Measurements from ENCODE around the gene PNMA8B. TPM values are rescaled to one million over a fixed set of nuclear protein-coding genes. Genes with fewer than 3 reads are reported as not detected.
"Not testable (repeated sequence)": the region's sequence is repeated elsewhere in the genome, so short reads cannot be mapped to it uniquely, and the experiment has no call there.

The PNMA8B gene
- total and polyA plus RNA-seq, 4 donors, result 10.6 to 31.0 (median 24.0) TPM

DNA sequence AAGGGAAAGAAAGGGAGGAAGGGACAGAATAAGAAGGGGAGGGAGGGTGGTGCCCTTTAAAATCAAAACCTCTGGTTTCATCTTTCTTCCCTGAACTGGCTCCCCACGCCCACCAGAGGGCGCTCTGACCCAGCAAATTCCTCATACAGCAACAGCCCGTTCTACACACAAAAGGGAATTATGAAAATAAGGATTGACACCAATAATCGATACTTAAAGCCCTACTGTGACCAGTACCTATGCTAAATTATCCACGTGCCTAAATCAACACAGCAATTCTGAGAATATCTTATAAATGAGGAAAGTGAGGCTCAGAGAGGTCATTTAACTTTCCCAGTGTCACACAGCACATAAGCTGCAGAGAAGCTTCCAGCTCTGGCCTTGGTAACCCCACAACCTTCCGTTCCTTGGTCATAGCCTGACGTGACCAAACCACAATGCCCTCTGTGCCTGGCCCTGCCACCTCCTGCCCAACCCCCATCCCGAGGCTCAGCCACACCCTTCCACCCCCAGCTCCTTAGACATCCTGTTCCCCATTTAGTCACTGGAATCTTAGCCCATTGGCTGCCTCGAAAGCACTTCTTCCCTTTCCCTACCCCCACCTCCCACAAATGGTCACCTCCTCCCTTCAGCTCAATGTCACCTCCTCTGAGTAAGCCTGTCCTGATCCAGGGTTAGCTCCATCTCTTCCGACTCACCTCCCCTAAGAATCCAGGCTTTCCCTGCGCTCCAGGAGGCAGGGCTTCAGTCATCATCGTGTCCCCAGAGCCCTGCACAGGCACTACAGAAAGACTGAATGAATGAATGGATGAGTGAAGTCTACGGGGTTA lies 34.2 kb upstream of the PNMA8B start:
- peaks cover 5% of the 10 kb centered on the region for H3K36me3 ChIP-seq (ENCODE audit: control insufficient read depth, insufficient read depth, low read length)
- WGBS (ENCODE audit: insufficient coverage), result 20% methylated on average over 4 of the region's 13 CpGs
- no peak overlapping the region for H3K27ac ChIP-seq (ENCODE audit: low read depth, low read length)
- no peaks in the 10 kb centered on the region for H3K27me3 ChIP-seq (ENCODE audit: control insufficient read depth, insufficient read depth, low read length)
- H3K4me1 ChIP-seq (ENCODE audit: control insufficient read depth, insufficient read depth, low read length), result peaks cover 52% of the 10 kb centered on the region
- DNase-seq (ENCODE audit: low read depth in 4 of 6, low spot score in 6 of 6), result peak in 5 of 6 donors; percentile 46 to 93 (median 67)
- H3K9me3 ChIP-seq (ENCODE audit: control insufficient read depth, insufficient read depth, low read length), result no peaks in the 10 kb centered on the region
- no peak overlapping the region for H3K4me3 ChIP-seq (ENCODE audit: low read depth, low read length)

DNA sequence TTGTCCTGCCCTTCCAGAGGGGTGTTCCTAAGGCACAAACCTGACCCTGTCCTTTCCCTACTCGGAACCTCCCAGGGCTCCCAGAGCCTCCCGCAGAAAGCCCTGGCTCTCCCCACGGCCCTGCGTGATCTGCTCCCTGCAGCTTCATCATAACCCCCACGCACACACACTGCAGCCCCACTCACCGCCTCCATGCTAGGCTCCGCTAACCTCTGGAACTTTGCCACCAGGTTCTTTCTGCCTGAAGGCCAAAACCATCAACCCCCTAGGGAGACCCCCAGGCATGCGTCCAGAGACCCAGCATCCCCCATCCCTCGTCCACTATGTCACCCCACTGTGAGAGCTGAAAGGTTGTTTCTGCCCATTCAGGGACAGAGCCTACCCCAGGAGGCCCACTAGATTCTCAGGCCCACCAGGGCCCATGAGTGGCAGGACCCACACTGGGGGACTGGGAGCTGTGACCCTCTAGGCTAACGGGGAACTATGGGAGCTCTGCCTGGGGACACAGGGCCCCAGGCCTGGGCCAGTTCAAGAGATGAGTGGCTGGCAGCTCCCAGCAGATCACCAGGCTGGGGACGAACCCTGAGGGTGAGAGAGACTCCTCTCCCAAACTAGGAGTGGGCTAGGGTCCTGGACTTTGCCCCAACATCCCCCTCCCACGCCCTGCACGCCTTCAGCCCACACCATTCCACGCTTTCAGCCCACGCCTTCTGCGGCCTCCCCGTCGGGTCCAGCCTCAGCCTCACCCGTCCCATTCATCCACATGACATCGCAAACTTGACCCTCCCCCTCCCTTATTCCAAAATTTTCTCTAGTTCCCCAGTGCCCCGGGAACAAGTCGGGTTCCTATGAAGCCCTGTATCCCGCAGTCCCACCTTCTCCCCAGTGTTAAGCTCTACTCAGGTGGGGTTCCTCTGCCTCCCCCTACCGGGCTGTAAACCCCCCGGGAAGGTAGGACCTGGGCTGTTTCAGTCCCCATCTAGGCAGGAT lies 33.2 kb upstream of the PNMA8B start:
- no peaks in the 10 kb centered on the region for H3K27me3 ChIP-seq (ENCODE audit: control insufficient read depth, insufficient read depth, low read length)
- no peak for DNase-seq (ENCODE audit: low read depth in 4 of 6, low spot score in 6 of 6)
- no peak overlapping the region for H3K4me3 ChIP-seq (ENCODE audit: low read depth, low read length)
- H3K9me3 ChIP-seq (ENCODE audit: control insufficient read depth, insufficient read depth, low read length), result no peaks in the 10 kb centered on the region
- WGBS (ENCODE audit: insufficient coverage), result 59% methylated on average over 22 of the region's 25 CpGs
- H3K27ac ChIP-seq (ENCODE audit: low read depth, low read length), result no peak overlapping the region
- peaks cover 51% of the 10 kb centered on the region for H3K4me1 ChIP-seq (ENCODE audit: control insufficient read depth, insufficient read depth, low read length)
- H3K36me3 ChIP-seq (ENCODE audit: control insufficient read depth, insufficient read depth, low read length), result peaks cover 5% of the 10 kb centered on the region

DNA sequence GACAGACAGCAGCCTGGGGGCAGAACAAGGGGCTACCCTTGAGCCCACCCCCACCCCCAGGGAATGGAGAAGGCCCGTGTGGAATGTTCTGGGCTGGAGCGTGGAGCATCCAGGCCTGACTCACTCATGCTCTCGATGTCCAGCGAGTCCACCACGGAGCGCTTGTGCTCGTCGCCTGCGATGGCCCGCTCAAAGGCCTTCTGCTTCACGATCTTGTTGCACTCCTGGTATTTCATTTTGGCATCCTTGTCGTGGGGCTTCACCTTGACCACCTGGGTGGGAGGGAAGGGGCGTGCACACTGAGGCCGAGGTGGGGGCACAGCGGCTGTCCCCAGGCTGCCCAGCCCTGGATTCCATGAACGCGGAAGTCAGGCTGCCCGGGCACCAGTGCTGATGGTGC lies 31.1 kb upstream of the PNMA8B start:
- WGBS (ENCODE audit: insufficient coverage), result 86% methylated on average over 10 of the region's 18 CpGs
- H3K4me1 ChIP-seq (ENCODE audit: control insufficient read depth, insufficient read depth, low read length), result peaks cover 30% of the 10 kb centered on the region
- not testable (repeated sequence) for DNase-seq (ENCODE audit: low read depth in 4 of 6, low spot score in 6 of 6); H3K27me3 ChIP-seq (ENCODE audit: control insufficient read depth, insufficient read depth, low read length); H3K4me3 ChIP-seq (ENCODE audit: low read depth, low read length); H3K36me3 ChIP-seq (ENCODE audit: control insufficient read depth, insufficient read depth, low read length); H3K9me3 ChIP-seq (ENCODE audit: control insufficient read depth, insufficient read depth, low read length); H3K27ac ChIP-seq (ENCODE audit: low read depth, low read length)

DNA sequence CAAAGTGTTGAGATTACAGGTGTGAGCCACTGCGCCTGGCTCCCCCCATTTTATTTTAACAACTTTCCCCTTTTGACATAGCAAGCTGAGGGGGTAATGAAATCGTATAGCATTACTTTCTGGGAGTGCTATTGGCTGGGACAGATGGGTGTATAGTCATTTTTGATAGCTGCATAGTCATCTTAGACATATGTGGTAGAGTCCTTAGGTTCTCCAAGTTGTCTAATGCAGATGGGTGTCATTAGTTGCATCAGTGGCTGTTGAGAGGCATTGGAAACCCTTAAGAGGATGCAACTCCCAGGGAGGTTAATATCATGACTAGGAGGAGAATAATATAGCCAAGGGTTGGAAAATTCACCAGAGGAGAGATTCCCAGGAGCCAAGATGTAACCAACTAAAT lies 28.6 kb upstream of the PNMA8B start:
- H3K36me3 ChIP-seq (ENCODE audit: control insufficient read depth, insufficient read depth, low read length), result peaks cover 3% of the 10 kb centered on the region
- H3K27me3 ChIP-seq (ENCODE audit: control insufficient read depth, insufficient read depth, low read length), result no peaks in the 10 kb centered on the region
- no peak for DNase-seq (ENCODE audit: low read depth in 4 of 6, low spot score in 6 of 6)
- no peak overlapping the region for H3K27ac ChIP-seq (ENCODE audit: low read depth, low read length)
- WGBS (ENCODE audit: insufficient coverage), result 88% methylated on average over 1 of the region's 2 CpGs
- H3K4me3 ChIP-seq (ENCODE audit: low read depth, low read length), result no peak overlapping the region
- H3K4me1 ChIP-seq (ENCODE audit: control insufficient read depth, insufficient read depth, low read length), result peaks cover 16% of the 10 kb centered on the region
- no peaks in the 10 kb centered on the region for H3K9me3 ChIP-seq (ENCODE audit: control insufficient read depth, insufficient read depth, low read length)

DNA sequence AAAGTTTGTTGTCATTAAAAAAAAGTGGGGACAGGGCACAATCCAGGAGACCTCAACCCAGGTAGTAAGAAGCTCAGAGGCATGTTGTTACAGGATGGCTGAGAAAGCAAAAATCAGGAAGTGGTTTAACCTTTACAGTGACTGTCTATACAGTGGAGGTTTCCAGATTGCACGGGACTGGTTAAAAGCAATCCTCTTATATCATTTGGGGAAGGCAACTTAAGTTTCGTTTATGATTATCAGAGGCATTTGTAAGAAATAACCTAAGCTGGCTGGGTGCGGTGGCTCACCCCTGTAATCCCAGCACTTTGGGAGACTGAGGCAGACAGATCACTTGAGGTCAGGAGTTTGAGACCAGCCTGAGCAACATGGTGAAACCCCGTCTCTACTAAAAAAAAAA lies 27.3 kb upstream of the PNMA8B start:
- H3K9me3 ChIP-seq (ENCODE audit: control insufficient read depth, insufficient read depth, low read length); H3K36me3 ChIP-seq (ENCODE audit: control insufficient read depth, insufficient read depth, low read length); H3K27me3 ChIP-seq (ENCODE audit: control insufficient read depth, insufficient read depth, low read length); DNase-seq (ENCODE audit: low read depth in 4 of 6, low spot score in 6 of 6); H3K4me1 ChIP-seq (ENCODE audit: control insufficient read depth, insufficient read depth, low read length); H3K4me3 ChIP-seq (ENCODE audit: low read depth, low read length); H3K27ac ChIP-seq (ENCODE audit: low read depth, low read length): not testable (repeated sequence)
- 100% methylated on average over 1 of the region's 4 CpGs for WGBS (ENCODE audit: insufficient coverage)

DNA sequence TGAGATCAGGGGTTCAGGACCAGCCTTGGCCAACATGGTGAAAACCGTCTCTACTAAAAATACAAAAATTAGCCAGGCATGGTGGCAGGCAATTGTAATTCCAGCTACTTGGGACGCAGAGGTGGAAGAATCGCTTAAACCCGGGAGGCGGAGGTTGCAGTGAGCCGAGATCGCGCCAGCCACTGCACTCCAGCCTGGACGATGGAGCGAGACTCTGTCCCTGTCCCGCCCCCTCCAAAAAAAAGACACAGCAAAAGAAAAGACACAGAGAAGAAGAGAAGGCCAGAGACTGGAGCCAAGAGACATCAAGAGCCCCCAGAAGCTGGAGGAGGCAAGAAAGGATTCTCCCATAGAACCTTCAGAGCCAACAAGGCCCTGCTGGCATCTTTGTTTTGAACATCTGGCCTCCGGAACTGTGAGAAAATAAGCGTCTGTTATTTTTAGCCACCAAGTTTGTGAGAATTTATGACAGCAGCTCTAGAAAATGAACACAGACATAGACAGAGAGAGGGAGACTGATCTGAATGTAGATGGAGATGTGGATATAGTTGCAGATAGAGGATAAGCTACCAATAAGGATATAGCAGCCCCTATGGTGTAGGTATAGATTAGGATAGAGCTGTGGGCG lies 25.7 kb upstream of the PNMA8B start:
- Histone ChIP-seq H3K27me3 (ENCODE audit: control insufficient read depth, insufficient read depth, low read length) (no peaks in the 10 kb centered on the region), H3K27ac (ENCODE audit: low read depth, low read length) (no peak overlapping the region)
- DNase-seq (ENCODE audit: low read depth in 4 of 6, low spot score in 6 of 6), result peak in 1 of 6 donors; percentile 58

DNA sequence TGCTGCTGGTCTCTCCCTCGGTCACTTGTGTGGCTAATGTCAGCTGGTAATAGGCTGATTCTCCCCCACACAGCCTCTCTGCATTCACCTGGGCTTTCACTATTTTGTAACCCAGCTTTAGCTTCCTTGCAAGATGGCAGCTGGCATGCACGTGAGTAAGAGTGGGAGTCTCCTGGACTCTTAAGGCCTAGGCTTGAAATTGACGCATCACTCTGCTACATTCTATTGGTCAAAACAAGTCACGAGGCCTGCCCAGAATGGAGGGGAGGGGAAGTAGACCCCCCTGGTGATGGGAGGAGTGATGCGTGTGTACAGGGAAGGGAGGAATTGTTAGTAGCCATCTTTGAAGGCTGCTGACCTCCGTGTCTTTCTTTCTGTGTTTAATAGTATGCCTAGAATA lies 24.9 kb upstream of the PNMA8B start:
- Histone ChIP-seq H3K4me1 (ENCODE audit: control insufficient read depth, insufficient read depth, low read length) (no peaks in the 10 kb centered on the region), H3K27ac (ENCODE audit: low read depth, low read length) (no peak overlapping the region)
- WGBS (ENCODE audit: insufficient coverage), result 73% methylated on average over 3 of the region's 6 CpGs

More for the DNA sequence above, 25.7 kb upstream of the PNMA8B start:
- Histone ChIP-seq H3K36me3 (ENCODE audit: control insufficient read depth, insufficient read depth, low read length) (no peaks in the 10 kb centered on the region), H3K4me1 (ENCODE audit: control insufficient read depth, insufficient read depth, low read length) (no peaks in the 10 kb centered on the region), H3K9me3 (ENCODE audit: control insufficient read depth, insufficient read depth, low read length) (no peaks in the 10 kb centered on the region), H3K4me3 (ENCODE audit: low read depth, low read length) (no peak overlapping the region)
- WGBS (ENCODE audit: insufficient coverage), result 63% methylated on average over 2 of the region's 14 CpGs

DNA sequence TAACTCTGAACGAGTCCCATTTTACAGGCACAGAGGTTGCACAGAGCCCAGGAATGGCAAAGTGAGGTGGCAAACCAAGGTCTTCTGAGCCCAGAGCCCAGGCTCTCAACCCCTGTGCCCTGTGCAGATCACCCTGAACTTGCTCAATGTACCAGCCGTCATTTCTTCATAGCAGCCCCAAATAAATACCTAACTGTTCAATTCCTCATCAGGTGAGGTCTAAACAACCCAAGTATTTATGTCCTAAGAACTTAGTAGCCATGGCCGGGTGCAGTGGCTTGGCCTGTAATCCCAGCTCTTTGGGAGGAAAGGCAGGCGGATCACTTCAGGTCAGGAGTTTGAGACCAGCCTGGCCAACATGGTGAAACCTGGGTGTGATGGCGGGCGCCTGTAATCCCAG lies 21.8 kb upstream of the PNMA8B start:
- H3K27ac ChIP-seq (ENCODE audit: low read depth, low read length), result no peak overlapping the region
- no peaks in the 10 kb centered on the region for H3K27me3 ChIP-seq (ENCODE audit: control insufficient read depth, insufficient read depth, low read length)
- H3K4me1 ChIP-seq (ENCODE audit: control insufficient read depth, insufficient read depth, low read length), result peaks cover 6% of the 10 kb centered on the region
- no peak overlapping the region for H3K4me3 ChIP-seq (ENCODE audit: low read depth, low read length)
- no peak for DNase-seq (ENCODE audit: low read depth in 4 of 6, low spot score in 6 of 6)
- 92% methylated on average over 5 of the region's 6 CpGs for WGBS (ENCODE audit: insufficient coverage)
- H3K36me3 ChIP-seq (ENCODE audit: control insufficient read depth, insufficient read depth, low read length), result no peaks in the 10 kb centered on the region
- H3K9me3 ChIP-seq (ENCODE audit: control insufficient read depth, insufficient read depth, low read length), result no peaks in the 10 kb centered on the region

More for the DNA sequence above, 24.9 kb upstream of the PNMA8B start:
- H3K36me3 ChIP-seq (ENCODE audit: control insufficient read depth, insufficient read depth, low read length), result no peaks in the 10 kb centered on the region
- no peaks in the 10 kb centered on the region for H3K27me3 ChIP-seq (ENCODE audit: control insufficient read depth, insufficient read depth, low read length)
- no peaks in the 10 kb centered on the region for H3K9me3 ChIP-seq (ENCODE audit: control insufficient read depth, insufficient read depth, low read length)
- no peak overlapping the region for H3K4me3 ChIP-seq (ENCODE audit: low read depth, low read length)
- DNase-seq (ENCODE audit: low read depth in 4 of 6, low spot score in 6 of 6), result peak in 1 of 6 donors; percentile 30

DNA sequence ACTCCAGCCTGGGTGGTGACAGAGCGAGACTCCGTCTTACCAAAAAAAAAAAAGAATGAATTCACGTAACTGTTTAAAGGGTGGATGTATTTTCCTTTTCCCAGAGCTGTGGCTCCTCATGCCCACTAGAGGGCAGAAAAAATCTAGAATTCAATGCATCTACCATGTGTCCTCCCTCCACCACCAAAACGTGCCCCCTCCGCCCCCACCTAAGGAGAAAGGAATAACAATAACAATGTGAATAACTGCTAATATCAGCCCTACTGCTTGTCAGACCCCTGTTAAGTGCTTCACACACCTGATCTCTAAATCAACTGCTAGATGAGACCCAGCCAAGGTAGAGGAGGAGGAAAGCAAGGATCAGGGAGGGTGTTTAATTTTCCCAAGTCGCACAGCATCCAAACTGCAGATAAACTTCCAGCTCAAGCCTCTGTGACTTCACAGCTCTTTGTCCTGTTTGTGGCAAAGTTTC lies 20.2 kb upstream of the PNMA8B start:
- no CpG with 5 or more reads among the region's 6 CpGs for WGBS (ENCODE audit: insufficient coverage)
- no peak overlapping the region for H3K27ac ChIP-seq (ENCODE audit: low read depth, low read length)
- no peak overlapping the region for H3K4me3 ChIP-seq (ENCODE audit: low read depth, low read length)
- no peaks in the 10 kb centered on the region for H3K36me3 ChIP-seq (ENCODE audit: control insufficient read depth, insufficient read depth, low read length)
- no peaks in the 10 kb centered on the region for H3K9me3 ChIP-seq (ENCODE audit: control insufficient read depth, insufficient read depth, low read length)
- peak in 1 of 6 donors; percentile 61 for DNase-seq (ENCODE audit: low read depth in 4 of 6, low spot score in 6 of 6)
- no peaks in the 10 kb centered on the region for H3K27me3 ChIP-seq (ENCODE audit: control insufficient read depth, insufficient read depth, low read length)
- peaks cover 6% of the 10 kb centered on the region for H3K4me1 ChIP-seq (ENCODE audit: control insufficient read depth, insufficient read depth, low read length)
